ENCODE data around the gene PPP1R1B. TPM values are rescaled to one million over a fixed set of nuclear protein-coding genes. Genes with fewer than 3 reads are reported as not detected.

PPP1R1B gene
- total RNA-seq, 1 donor from 2014 or later = not detected

GRCh38 chr17:39653662-39654331 is 27.0 kb downstream of the PPP1R1B start:
- no peak overlapping the region for H3K27ac ChIP-seq
- Mint-ChIP-seq H3K36me3 (peaks cover 15% of the 10 kb centered on the region), H3K9me3 (no peaks in the 10 kb centered on the region), H3K27ac (peak overlapping the region; percentile 89), H3K4me3 (peak overlapping the region; percentile 58), H3K27me3 (ENCODE audit: insufficient read depth, low read depth) (no peaks in the 10 kb centered on the region), H3K4me1 (peaks cover 54% of the 10 kb centered on the region)
- no peaks in the 10 kb centered on the region for H3K36me3 ChIP-seq
- H2AFZ ChIP-seq (replicated peaks) = no peak overlapping the region
- peaks cover 24% of the 10 kb centered on the region for H3F3A ChIP-seq (ENCODE audit: low read depth)
- H3K27me3 ChIP-seq = no peaks in the 10 kb centered on the region
- TF ChIP-seq EZH2 (IDR thresholded peaks at IDR 0.05) (no peak), CTCF (IDR thresholded peaks at IDR 0.05) (peak; percentile 88), EZH2phosphoT487 (IDR thresholded peaks at IDR 0.05) (no peak)
- H3K4me2 ChIP-seq = peak overlapping the region; percentile 79
- DNase-seq (ENCODE audit: low spot score) = no peak
- peaks cover 14% of the 10 kb centered on the region for H3K79me2 ChIP-seq (ENCODE audit: low read depth)
- peaks cover 29% of the 10 kb centered on the region for H3K4me1 ChIP-seq
- H3K9ac ChIP-seq = no peak overlapping the region
- peaks cover 20% of the 10 kb centered on the region for H4K20me1 ChIP-seq (ENCODE audit: low read depth)
- no peak overlapping the region for H3K4me3 ChIP-seq
- no peaks in the 10 kb centered on the region for H3K9me3 ChIP-seq (ENCODE audit: low read depth)

- Mint-ChIP-seq H3K27ac (peak overlapping the region; percentile 61), H3K27me3 (ENCODE audit: insufficient read depth, low read depth) (no peaks in the 10 kb centered on the region), H3K9me3 (no peaks in the 10 kb centered on the region), H3K4me1 (peaks cover 52% of the 10 kb centered on the region), H3K36me3 (peaks cover 9% of the 10 kb centered on the region), H3K4me3 (peak overlapping the region; percentile 16)
- no peak overlapping the region for H2AFZ ChIP-seq (replicated peaks)
- H3K4me2 ChIP-seq = no peak overlapping the region
- H3K9me3 ChIP-seq (ENCODE audit: low read depth) = no peaks in the 10 kb centered on the region
- no peaks in the 10 kb centered on the region for H3K27me3 ChIP-seq
- TF ChIP-seq CTCF (IDR thresholded peaks at IDR 0.05) (no peak), EZH2 (IDR thresholded peaks at IDR 0.05) (no peak), EZH2phosphoT487 (IDR thresholded peaks at IDR 0.05) (no peak)
- no peak overlapping the region for H3K9ac ChIP-seq
- DNase-seq (ENCODE audit: low spot score) = no peak
- H3F3A ChIP-seq (ENCODE audit: low read depth) = peaks cover 24% of the 10 kb centered on the region
- H4K20me1 ChIP-seq (ENCODE audit: low read depth) = peaks cover 20% of the 10 kb centered on the region
- H3K27ac ChIP-seq = no peak overlapping the region
- H3K36me3 ChIP-seq = no peaks in the 10 kb centered on the region
- H3K4me3 ChIP-seq = no peak overlapping the region
- H3K4me1 ChIP-seq = peaks cover 29% of the 10 kb centered on the region
- H3K79me2 ChIP-seq (ENCODE audit: low read depth) = peaks cover 14% of the 10 kb centered on the region
Observed at GRCh38 chr17:39655105-39655504, 28.4 kb downstream of the PPP1R1B start.

- no peak for DNase-seq (ENCODE audit: low spot score)
- Histone ChIP-seq H3K4me2 (no peak overlapping the region), H3K27me3 (no peaks in the 10 kb centered on the region), H3F3A (ENCODE audit: low read depth) (peaks cover 9% of the 10 kb centered on the region), H3K4me3 (no peak overlapping the region), H3K9ac (no peak overlapping the region), H4K20me1 (ENCODE audit: low read depth) (peaks cover 30% of the 10 kb centered on the region), H3K9me3 (ENCODE audit: low read depth) (no peaks in the 10 kb centered on the region), H3K27ac (no peak overlapping the region), H2AFZ (replicated peaks) (no peak overlapping the region), H3K36me3 (no peaks in the 10 kb centered on the region), H3K79me2 (ENCODE audit: low read depth) (peaks cover 8% of the 10 kb centered on the region), H3K4me1 (peaks cover 15% of the 10 kb centered on the region)
- Mint-ChIP-seq H3K4me1 (peaks cover 29% of the 10 kb centered on the region), H3K27ac (no peak overlapping the region), H3K9me3 (no peaks in the 10 kb centered on the region), H3K36me3 (peaks cover 9% of the 10 kb centered on the region), H3K27me3 (ENCODE audit: insufficient read depth, low read depth) (peaks cover 2% of the 10 kb centered on the region), H3K4me3 (no peak overlapping the region)
- no peak for TF ChIP-seq CTCF (IDR thresholded peaks at IDR 0.05)
- TF ChIP-seq EZH2phosphoT487 (IDR thresholded peaks at IDR 0.05) = no peak
- no peak for TF ChIP-seq EZH2 (IDR thresholded peaks at IDR 0.05)
Observed at GRCh38 chr17:39658346-39658745, 31.6 kb downstream of the PPP1R1B start.
